ENCODE measurements around the gene NCAPD3. TPM values are rescaled to one million over a fixed set of nuclear protein-coding genes. Genes with fewer than 3 reads are reported as not detected.

NCAPD3 gene
- total RNA-seq, 1 experiment from 2014 or later, result 63.0 TPM

DNA sequence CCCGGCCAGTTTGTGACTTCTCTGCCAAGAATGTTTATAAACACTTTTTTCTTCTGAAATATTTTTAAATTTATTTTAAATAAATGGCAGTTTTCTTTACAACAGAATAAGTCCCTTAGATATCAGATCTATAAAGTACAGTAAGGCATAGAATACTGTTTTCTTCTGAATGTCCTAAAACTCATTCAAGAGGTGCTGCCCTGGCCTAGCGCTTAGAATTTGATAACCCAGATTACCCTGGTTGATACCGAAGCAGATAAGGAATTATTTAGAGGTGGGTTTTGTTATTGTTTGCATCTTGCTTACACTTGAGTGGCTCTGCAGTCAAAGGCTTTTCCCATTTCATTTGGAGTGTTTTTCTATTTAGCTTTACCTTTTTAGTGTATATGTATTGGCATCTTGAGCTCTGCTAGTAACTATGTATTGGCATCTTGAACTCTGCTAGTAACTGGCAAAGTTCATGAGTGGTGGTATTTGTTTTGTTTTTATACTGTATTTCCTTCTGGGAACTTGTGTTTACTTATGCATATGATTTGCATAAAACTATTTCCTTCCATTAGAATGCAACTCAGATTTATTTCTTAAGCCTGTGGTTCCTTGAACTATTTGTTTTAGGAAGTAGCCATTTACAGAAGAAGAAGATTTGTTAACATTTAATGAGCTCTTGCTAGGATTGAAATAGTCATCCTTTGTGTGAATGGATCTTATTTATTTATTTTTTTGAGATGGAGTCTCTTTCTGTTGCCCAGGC lies 30.8 kb upstream of the NCAPD3 start:
- ChIA-PET POLR2A (interaction anchor here (0.7 to 1.2 kb wide), 2 partner anchors 19 to 472 kb away, joined by 3 read pairs; no protein-coding TSS in a partner anchor), CTCF (interaction anchor here (1.2 to 1.7 kb wide), 5 partner anchors 8 to 35 kb away, joined by 3 to 13 read pairs (median 4); no protein-coding TSS in a partner anchor)
- H3K4me1 Mint-ChIP-seq, result peaks cover 31% of the 10 kb centered on the region
- no peak for ATAC-seq
- DNase-seq (ENCODE audit: low spot score), result no peak
- H3K9me3 Mint-ChIP-seq, result no peaks in the 10 kb centered on the region
- no peaks in the 10 kb centered on the region for H3K27me3 Mint-ChIP-seq (ENCODE audit: low read depth)
- H3K4me3 Mint-ChIP-seq, result peak overlapping the region; percentile 89
- no peak overlapping the region for H3K27ac Mint-ChIP-seq
- H3K36me3 Mint-ChIP-seq, result peaks cover 37% of the 10 kb centered on the region
- TF ChIP-seq GABPB1 (CRISPR knock-in tag; IDR thresholded peaks at IDR 0.05) (no peak), NFE2L1 (CRISPR knock-in tag; IDR thresholded peaks at IDR 0.05) (no peak), IRF2 (CRISPR knock-in tag; IDR thresholded peaks at IDR 0.05; ENCODE audit: borderline replicate concordance, low read depth) (no peak), TEAD1 (CRISPR knock-in tag; IDR thresholded peaks at IDR 0.05) (no peak), ZBTB21 (CRISPR knock-in tag; IDR thresholded peaks at IDR 0.05; ENCODE audit: borderline replicate concordance) (no peak), EMX1 (CRISPR knock-in tag; IDR thresholded peaks at IDR 0.05) (no peak), SMAD3 (CRISPR knock-in tag; IDR thresholded peaks at IDR 0.05; ENCODE audit: borderline replicate concordance) (no peak), MYBL2 (CRISPR knock-in tag; IDR thresholded peaks at IDR 0.05) (no peak), JAZF1 (CRISPR knock-in tag; IDR thresholded peaks at IDR 0.05) (no peak)
- TF ChIP-seq, protein P1, sequence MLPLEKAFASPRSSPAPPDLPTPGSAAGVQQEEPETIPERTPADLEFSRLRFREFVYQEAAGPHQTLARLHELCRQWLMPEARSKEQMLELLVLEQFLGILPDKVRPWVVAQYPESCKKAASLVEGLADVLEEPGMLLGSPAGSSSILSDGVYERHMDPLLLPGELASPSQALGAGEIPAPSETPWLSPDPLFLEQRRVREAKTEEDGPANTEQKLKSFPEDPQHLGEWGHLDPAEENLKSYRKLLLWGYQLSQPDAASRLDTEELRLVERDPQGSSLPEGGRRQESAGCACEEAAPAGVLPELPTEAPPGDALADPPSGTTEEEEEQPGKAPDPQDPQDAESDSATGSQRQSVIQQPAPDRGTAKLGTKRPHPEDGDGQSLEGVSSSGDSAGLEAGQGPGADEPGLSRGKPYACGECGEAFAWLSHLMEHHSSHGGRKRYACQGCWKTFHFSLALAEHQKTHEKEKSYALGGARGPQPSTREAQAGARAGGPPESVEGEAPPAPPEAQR (CRISPR knock-in tag; IDR thresholded peaks at IDR 0.05), result no peak
- TF ChIP-seq, protein P2, sequence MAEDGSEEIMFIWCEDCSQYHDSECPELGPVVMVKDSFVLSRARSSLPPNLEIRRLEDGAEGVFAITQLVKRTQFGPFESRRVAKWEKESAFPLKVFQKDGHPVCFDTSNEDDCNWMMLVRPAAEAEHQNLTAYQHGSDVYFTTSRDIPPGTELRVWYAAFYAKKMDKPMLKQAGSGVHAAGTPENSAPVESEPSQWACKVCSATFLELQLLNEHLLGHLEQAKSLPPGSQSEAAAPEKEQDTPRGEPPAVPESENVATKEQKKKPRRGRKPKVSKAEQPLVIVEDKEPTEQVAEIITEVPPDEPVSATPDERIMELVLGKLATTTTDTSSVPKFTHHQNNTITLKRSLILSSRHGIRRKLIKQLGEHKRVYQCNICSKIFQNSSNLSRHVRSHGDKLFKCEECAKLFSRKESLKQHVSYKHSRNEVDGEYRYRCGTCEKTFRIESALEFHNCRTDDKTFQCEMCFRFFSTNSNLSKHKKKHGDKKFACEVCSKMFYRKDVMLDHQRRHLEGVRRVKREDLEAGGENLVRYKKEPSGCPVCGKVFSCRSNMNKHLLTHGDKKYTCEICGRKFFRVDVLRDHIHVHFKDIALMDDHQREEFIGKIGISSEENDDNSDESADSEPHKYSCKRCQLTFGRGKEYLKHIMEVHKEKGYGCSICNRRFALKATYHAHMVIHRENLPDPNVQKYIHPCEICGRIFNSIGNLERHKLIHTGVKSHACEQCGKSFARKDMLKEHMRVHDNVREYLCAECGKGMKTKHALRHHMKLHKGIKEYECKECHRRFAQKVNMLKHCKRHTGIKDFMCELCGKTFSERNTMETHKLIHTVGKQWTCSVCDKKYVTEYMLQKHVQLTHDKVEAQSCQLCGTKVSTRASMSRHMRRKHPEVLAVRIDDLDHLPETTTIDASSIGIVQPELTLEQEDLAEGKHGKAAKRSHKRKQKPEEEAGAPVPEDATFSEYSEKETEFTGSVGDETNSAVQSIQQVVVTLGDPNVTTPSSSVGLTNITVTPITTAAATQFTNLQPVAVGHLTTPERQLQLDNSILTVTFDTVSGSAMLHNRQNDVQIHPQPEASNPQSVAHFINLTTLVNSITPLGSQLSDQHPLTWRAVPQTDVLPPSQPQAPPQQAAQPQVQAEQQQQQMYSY (CRISPR knock-in tag; IDR thresholded peaks at IDR 0.05), result no peak
- TF ChIP-seq, protein P3, sequence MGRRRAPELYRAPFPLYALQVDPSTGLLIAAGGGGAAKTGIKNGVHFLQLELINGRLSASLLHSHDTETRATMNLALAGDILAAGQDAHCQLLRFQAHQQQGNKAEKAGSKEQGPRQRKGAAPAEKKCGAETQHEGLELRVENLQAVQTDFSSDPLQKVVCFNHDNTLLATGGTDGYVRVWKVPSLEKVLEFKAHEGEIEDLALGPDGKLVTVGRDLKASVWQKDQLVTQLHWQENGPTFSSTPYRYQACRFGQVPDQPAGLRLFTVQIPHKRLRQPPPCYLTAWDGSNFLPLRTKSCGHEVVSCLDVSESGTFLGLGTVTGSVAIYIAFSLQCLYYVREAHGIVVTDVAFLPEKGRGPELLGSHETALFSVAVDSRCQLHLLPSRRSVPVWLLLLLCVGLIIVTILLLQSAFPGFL (CRISPR knock-in tag; IDR thresholded peaks at IDR 0.05; ENCODE audit: borderline replicate concordance), result no peak
- TF ChIP-seq, protein P4, sequence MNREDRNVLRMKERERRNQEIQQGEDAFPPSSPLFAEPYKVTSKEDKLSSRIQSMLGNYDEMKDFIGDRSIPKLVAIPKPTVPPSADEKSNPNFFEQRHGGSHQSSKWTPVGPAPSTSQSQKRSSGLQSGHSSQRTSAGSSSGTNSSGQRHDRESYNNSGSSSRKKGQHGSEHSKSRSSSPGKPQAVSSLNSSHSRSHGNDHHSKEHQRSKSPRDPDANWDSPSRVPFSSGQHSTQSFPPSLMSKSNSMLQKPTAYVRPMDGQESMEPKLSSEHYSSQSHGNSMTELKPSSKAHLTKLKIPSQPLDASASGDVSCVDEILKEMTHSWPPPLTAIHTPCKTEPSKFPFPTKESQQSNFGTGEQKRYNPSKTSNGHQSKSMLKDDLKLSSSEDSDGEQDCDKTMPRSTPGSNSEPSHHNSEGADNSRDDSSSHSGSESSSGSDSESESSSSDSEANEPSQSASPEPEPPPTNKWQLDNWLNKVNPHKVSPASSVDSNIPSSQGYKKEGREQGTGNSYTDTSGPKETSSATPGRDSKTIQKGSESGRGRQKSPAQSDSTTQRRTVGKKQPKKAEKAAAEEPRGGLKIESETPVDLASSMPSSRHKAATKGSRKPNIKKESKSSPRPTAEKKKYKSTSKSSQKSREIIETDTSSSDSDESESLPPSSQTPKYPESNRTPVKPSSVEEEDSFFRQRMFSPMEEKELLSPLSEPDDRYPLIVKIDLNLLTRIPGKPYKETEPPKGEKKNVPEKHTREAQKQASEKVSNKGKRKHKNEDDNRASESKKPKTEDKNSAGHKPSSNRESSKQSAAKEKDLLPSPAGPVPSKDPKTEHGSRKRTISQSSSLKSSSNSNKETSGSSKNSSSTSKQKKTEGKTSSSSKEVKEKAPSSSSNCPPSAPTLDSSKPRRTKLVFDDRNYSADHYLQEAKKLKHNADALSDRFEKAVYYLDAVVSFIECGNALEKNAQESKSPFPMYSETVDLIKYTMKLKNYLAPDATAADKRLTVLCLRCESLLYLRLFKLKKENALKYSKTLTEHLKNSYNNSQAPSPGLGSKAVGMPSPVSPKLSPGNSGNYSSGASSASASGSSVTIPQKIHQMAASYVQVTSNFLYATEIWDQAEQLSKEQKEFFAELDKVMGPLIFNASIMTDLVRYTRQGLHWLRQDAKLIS (CRISPR knock-in tag; IDR thresholded peaks at IDR 0.05; ENCODE audit: borderline replicate concordance), result no peak
- TF ChIP-seq, protein P5, sequence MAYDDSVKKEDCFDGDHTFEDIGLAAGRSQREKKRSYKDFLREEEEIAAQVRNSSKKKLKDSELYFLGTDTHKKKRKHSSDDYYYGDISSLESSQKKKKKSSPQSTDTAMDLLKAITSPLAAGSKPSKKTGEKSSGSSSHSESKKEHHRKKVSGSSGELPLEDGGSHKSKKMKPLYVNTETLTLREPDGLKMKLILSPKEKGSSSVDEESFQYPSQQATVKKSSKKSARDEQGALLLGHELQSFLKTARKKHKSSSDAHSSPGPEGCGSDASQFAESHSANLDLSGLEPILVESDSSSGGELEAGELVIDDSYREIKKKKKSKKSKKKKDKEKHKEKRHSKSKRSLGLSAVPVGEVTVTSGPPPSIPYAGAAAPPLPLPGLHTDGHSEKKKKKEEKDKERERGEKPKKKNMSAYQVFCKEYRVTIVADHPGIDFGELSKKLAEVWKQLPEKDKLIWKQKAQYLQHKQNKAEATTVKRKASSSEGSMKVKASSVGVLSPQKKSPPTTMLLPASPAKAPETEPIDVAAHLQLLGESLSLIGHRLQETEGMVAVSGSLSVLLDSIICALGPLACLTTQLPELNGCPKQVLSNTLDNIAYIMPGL (CRISPR knock-in tag; IDR thresholded peaks at IDR 0.05), result no peak
- TF ChIP-seq, protein P6, sequence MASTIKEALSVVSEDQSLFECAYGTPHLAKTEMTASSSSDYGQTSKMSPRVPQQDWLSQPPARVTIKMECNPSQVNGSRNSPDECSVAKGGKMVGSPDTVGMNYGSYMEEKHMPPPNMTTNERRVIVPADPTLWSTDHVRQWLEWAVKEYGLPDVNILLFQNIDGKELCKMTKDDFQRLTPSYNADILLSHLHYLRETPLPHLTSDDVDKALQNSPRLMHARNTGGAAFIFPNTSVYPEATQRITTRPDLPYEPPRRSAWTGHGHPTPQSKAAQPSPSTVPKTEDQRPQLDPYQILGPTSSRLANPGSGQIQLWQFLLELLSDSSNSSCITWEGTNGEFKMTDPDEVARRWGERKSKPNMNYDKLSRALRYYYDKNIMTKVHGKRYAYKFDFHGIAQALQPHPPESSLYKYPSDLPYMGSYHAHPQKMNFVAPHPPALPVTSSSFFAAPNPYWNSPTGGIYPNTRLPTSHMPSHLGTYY (CRISPR knock-in tag; IDR thresholded peaks at IDR 0.05), result no peak
- TF ChIP-seq, protein P7, sequence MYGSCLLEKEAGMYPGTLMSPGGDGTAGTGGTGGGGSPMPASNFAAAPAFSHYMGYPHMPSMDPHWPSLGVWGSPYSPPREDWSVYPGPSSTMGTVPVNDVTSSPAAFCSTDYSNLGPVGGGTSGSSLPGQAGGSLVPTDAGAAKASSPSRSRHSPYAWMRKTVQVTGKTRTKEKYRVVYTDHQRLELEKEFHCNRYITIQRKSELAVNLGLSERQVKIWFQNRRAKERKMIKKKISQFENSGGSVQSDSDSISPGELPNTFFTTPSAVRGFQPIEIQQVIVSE (CRISPR knock-in tag; IDR thresholded peaks at IDR 0.05; ENCODE audit: borderline replicate concordance), result no peak
- TF ChIP-seq, protein P8, sequence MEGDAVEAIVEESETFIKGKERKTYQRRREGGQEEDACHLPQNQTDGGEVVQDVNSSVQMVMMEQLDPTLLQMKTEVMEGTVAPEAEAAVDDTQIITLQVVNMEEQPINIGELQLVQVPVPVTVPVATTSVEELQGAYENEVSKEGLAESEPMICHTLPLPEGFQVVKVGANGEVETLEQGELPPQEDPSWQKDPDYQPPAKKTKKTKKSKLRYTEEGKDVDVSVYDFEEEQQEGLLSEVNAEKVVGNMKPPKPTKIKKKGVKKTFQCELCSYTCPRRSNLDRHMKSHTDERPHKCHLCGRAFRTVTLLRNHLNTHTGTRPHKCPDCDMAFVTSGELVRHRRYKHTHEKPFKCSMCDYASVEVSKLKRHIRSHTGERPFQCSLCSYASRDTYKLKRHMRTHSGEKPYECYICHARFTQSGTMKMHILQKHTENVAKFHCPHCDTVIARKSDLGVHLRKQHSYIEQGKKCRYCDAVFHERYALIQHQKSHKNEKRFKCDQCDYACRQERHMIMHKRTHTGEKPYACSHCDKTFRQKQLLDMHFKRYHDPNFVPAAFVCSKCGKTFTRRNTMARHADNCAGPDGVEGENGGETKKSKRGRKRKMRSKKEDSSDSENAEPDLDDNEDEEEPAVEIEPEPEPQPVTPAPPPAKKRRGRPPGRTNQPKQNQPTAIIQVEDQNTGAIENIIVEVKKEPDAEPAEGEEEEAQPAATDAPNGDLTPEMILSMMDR (IDR thresholded peaks at IDR 0.05), result no peak
